Neural crest cell (in vitro differentiated cells): ENCODE results near the gene IFT122. TPM values are rescaled to one million over a fixed set of nuclear protein-coding genes. Genes with fewer than 3 reads are reported as not detected.

ENCODE experiments used
- DNase-seq: peaks from one replicate; pipeline ENCODE4 v3.0.0; 2021; ENCODE audit warnings: low read depth, mixed read lengths, low spot score
- H3K27ac Mint-ChIP-seq: one replicate; pipeline ENCODE4 v1.8.0; 2021; ENCODE audit warnings: mild to moderate bottlenecking, mixed read lengths; ENCODE audit not compliant: unreplicated experiment
- H3K27me3 Mint-ChIP-seq: 2 replicates; pipeline ENCODE4 v1.8.0; 2021; ENCODE audit warnings: low read depth, mild to moderate bottlenecking, mixed read lengths
- H3K36me3 Mint-ChIP-seq: 2 replicates; pipeline ENCODE4 v1.8.0; 2021; ENCODE audit warnings: low read depth, mild to moderate bottlenecking, mixed read lengths
- H3K4me1 Mint-ChIP-seq: 2 replicates; pipeline ENCODE4 v1.8.0; 2021; ENCODE audit warnings: mixed read lengths
- H3K4me3 Mint-ChIP-seq: one replicate; pipeline ENCODE4 v1.8.0; 2021; ENCODE audit warnings: mild to moderate bottlenecking, mixed read lengths
- H3K9me3 Mint-ChIP-seq: 2 replicates; pipeline ENCODE4 v1.8.0; 2021; ENCODE audit warnings: mixed read lengths
- total RNA-seq: library from RNA; stranded (reverse); gene quantifications from 2 replicates; pipeline ENCODE4 v1.2.1, GENCODE V29; 2021
- TF ChIP-seq, protein P1 (sequence below): fragments of 200-600 bp; sonication (generic); conservative IDR thresholded peaks from 2 replicates; pipeline ENCODE4 v1.5.0; 2021; ENCODE audit warnings: antibody characterized with exemption, mild to moderate bottlenecking

Gene IFT122
- total RNA-seq, 1 donor from 2014 or later: 44.9 TPM

DNA sequence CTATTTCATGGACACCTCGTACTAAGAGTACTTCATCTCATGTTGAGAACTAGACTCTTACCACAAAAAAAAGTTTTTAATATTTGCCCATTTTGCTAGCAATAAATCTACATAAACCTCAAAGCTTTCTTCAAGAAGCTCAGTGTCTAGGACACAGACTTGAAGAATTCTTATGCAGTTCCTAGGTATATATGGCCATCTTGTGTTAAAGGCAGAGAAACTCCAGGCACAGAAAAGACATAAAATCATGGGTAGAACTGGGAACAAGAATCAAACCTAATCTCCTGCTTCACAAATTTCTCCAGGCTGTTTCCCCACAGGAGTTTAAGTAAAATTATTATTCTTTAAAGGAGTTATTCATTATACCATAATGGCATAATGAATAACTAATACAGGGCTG, 4.7 kb upstream of the IFT122 start:
- Mint-ChIP-seq H3K36me3 (peaks cover 9% of the 10 kb centered on the region), H3K27me3 (no peaks in the 10 kb centered on the region), H3K4me1 (peaks cover 34% of the 10 kb centered on the region), H3K4me3 (peak overlapping the region; percentile 56), H3K27ac (no peak overlapping the region), H3K9me3 (no peaks in the 10 kb centered on the region)
- TF ChIP-seq, protein P1, sequence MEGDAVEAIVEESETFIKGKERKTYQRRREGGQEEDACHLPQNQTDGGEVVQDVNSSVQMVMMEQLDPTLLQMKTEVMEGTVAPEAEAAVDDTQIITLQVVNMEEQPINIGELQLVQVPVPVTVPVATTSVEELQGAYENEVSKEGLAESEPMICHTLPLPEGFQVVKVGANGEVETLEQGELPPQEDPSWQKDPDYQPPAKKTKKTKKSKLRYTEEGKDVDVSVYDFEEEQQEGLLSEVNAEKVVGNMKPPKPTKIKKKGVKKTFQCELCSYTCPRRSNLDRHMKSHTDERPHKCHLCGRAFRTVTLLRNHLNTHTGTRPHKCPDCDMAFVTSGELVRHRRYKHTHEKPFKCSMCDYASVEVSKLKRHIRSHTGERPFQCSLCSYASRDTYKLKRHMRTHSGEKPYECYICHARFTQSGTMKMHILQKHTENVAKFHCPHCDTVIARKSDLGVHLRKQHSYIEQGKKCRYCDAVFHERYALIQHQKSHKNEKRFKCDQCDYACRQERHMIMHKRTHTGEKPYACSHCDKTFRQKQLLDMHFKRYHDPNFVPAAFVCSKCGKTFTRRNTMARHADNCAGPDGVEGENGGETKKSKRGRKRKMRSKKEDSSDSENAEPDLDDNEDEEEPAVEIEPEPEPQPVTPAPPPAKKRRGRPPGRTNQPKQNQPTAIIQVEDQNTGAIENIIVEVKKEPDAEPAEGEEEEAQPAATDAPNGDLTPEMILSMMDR: no peak
- DNase-seq: no peak

DNA sequence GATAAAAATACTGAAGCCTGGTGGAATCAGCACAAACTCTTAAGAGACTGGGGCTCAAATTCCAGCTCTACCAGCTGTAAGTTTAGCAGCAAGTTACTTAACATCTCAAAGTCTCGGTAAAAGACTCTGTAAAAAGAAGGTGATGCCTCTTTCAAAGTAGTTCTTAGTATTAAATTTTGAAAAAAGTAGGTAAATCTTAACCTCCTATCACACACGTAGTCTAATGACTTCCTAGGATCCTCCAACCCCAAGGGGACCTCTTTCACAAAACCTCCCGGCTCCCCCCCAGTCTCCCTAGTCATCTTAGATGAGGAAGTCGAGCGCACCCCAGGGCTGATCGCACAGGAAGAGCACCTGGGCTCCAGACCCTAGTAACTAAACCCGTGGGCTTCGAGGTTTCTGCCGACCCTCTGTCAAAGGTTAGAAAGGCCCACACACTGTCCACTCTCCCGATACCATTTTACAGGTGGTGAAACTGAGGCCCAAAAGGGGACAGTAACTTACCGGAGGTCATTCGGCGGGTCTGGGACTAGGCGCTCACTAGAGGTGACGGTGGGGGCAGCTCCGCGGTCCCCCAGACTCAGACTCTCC, 703 bp upstream of the IFT122 start:
- TF ChIP-seq, protein P1: no peak
- Mint-ChIP-seq H3K4me1 (peaks cover 55% of the 10 kb centered on the region), H3K4me3 (peak overlapping the region; percentile 95), H3K36me3 (no peaks in the 10 kb centered on the region), H3K27ac (peak overlapping the region; percentile 95), H3K27me3 (no peaks in the 10 kb centered on the region), H3K9me3 (no peaks in the 10 kb centered on the region)
- no peak for DNase-seq

DNA sequence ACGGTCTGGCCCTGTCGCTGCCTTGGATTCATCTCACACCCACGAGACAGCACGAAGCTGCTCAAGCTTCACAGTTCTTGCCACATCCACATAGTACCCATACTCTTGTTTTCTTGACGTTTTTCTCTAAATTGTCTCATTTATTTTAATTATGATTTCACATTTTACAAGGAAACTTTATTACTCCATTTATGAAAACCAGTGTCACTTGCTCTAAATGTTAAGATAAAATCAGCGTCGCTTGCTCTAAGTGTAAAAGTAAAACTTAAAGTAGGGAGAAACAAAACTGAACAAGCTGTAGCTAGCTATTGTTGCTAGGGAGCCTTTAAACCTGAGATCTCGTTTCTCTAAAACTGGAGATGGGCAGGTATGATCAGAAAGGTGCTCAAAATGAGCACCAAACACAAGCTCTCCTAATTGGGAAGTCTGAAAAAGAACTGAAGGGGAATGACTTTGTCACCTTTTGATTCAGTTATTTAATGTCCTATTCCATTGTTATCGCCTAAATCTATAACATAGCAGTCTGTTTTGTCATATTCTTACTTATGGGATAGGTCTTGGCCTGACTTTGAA, 680 bp downstream of the IFT122 start:
- H3K4me3 Mint-ChIP-seq: peak overlapping the region; percentile 95
- H3K27ac Mint-ChIP-seq: peak overlapping the region; percentile 76
- no peak for DNase-seq
- TF ChIP-seq, protein P1: no peak
- H3K9me3 Mint-ChIP-seq: no peaks in the 10 kb centered on the region
- no peaks in the 10 kb centered on the region for H3K27me3 Mint-ChIP-seq
- H3K36me3 Mint-ChIP-seq: no peaks in the 10 kb centered on the region
- H3K4me1 Mint-ChIP-seq: peaks cover 50% of the 10 kb centered on the region

DNA sequence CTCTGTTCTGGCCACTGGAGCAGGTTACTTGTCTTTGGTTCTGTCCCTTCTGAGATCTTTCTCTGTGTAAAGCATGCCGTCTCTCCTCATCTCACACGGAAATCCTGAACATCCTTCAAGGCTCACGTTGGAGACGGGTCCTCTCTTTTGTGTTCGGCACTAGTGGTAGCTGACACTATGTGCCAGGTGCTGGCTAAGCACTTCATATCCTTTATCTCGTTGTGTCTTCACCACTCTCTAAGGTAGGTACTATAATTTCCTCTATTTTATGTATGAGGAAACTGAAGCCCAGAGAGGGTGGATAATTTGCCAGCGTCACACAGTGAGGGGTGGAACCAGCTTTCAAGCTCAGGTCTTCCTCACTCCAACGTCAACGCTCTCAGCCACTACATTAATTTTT, 1.2 kb downstream of the IFT122 start:
- H3K9me3 Mint-ChIP-seq: no peaks in the 10 kb centered on the region
- H3K27me3 Mint-ChIP-seq: no peaks in the 10 kb centered on the region
- peak overlapping the region; percentile 10 for H3K27ac Mint-ChIP-seq
- H3K4me1 Mint-ChIP-seq: peaks cover 46% of the 10 kb centered on the region
- H3K4me3 Mint-ChIP-seq: peak overlapping the region; percentile 95
- DNase-seq: no peak
- TF ChIP-seq, protein P1: no peak
- no peaks in the 10 kb centered on the region for H3K36me3 Mint-ChIP-seq

DNA sequence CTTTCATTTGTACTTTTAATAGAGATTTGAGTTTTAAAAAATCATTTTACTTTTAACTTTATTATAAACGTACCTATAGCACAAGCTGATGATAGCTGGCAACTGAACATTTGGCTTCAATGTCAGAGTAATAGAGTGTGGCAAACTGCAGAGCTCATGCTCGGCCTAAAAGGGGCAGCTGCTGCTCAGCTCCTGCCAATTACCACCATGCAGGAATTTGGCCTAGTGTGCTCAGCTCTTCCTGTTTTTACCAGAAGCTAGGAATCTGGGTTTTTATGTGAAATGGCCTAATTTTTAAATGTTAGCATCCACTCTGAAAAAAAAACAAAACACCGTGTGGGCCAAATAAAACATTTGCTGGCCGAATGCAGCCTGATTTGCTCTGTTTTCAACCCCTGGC, 1.8 kb downstream of the IFT122 start:
- H3K27me3 Mint-ChIP-seq: no peaks in the 10 kb centered on the region
- H3K36me3 Mint-ChIP-seq: no peaks in the 10 kb centered on the region
- peak overlapping the region; percentile 95 for H3K4me3 Mint-ChIP-seq
- TF ChIP-seq, protein P1: no peak
- DNase-seq: no peak
- H3K27ac Mint-ChIP-seq: no peak overlapping the region
- H3K9me3 Mint-ChIP-seq: no peaks in the 10 kb centered on the region
- H3K4me1 Mint-ChIP-seq: peaks cover 42% of the 10 kb centered on the region
